ENCODE data around the gene HCN1. TPM values are rescaled to one million over a fixed set of nuclear protein-coding genes. Genes with fewer than 3 reads are reported as not detected.

The HCN1 gene
- total RNA-seq, 1 donor from 2014 or later = not detected

- H3K4me3 ChIP-seq (ENCODE audit: low read depth, low read length) = no peak overlapping the region
- no peaks in the 10 kb centered on the region for H3K27me3 ChIP-seq (ENCODE audit: control insufficient read depth, insufficient read depth, low read length)
- no peaks in the 10 kb centered on the region for H3K36me3 ChIP-seq (ENCODE audit: control insufficient read depth, insufficient read depth, low read length)
- DNase-seq (ENCODE audit: low read depth) (no peak), FAIRE-seq (no peak)
- TF ChIP-seq CTCF (IDR thresholded peaks at IDR 0.05; ENCODE audit: insufficient read depth, low read length, severe bottlenecking) = no peak
Observed at GRCh38 chr5:45260292-45260691, 435.9 kb downstream of the HCN1 start.

GRCh38 chr5:45252978-45253377, 443.2 kb downstream of the HCN1 start:
- no peak for FAIRE-seq
- Histone ChIP-seq H3K27me3 (ENCODE audit: control insufficient read depth, insufficient read depth, low read length) (no peaks in the 10 kb centered on the region), H3K4me3 (ENCODE audit: low read depth, low read length) (no peak overlapping the region), H3K36me3 (ENCODE audit: control insufficient read depth, insufficient read depth, low read length) (no peaks in the 10 kb centered on the region)
- no peak for TF ChIP-seq CTCF (IDR thresholded peaks at IDR 0.05; ENCODE audit: insufficient read depth, low read length, severe bottlenecking)
- no peak for DNase-seq (ENCODE audit: low read depth)

GRCh38 chr5:45252541-45252940, 443.6 kb downstream of the HCN1 start:
- no peak for DNase-seq (ENCODE audit: low read depth)
- Histone ChIP-seq H3K36me3 (ENCODE audit: control insufficient read depth, insufficient read depth, low read length) (no peaks in the 10 kb centered on the region), H3K4me3 (ENCODE audit: low read depth, low read length) (no peak overlapping the region), H3K27me3 (ENCODE audit: control insufficient read depth, insufficient read depth, low read length) (no peaks in the 10 kb centered on the region)
- no peak for TF ChIP-seq CTCF (IDR thresholded peaks at IDR 0.05; ENCODE audit: insufficient read depth, low read length, severe bottlenecking)
- FAIRE-seq = no peak

- FAIRE-seq (no peak), DNase-seq (ENCODE audit: low read depth) (no peak)
- H3K27me3 ChIP-seq (ENCODE audit: control insufficient read depth, insufficient read depth, low read length) = no peaks in the 10 kb centered on the region
- no peak for TF ChIP-seq CTCF (IDR thresholded peaks at IDR 0.05; ENCODE audit: insufficient read depth, low read length, severe bottlenecking)
- H3K4me3 ChIP-seq (ENCODE audit: low read depth, low read length) = no peak overlapping the region
- H3K36me3 ChIP-seq (ENCODE audit: control insufficient read depth, insufficient read depth, low read length) = no peaks in the 10 kb centered on the region
Observed at GRCh38 chr5:45225571-45226031, 470.6 kb downstream of the HCN1 start.

- DNase-seq (ENCODE audit: low read depth) = no peak
- no peak for FAIRE-seq
- TF ChIP-seq CTCF (IDR thresholded peaks at IDR 0.05; ENCODE audit: insufficient read depth, low read length, severe bottlenecking) = no peak
- Histone ChIP-seq H3K36me3 (ENCODE audit: control insufficient read depth, insufficient read depth, low read length) (no peaks in the 10 kb centered on the region), H3K27me3 (ENCODE audit: control insufficient read depth, insufficient read depth, low read length) (no peaks in the 10 kb centered on the region), H3K4me3 (ENCODE audit: low read depth, low read length) (no peak overlapping the region)
Observed at GRCh38 chr5:45205403-45205961, 490.7 kb downstream of the HCN1 start.
